Amygdala (tissue), 56 donors: ENCODE data around the gene PTGER2.

Experiments
- DNase-seq, 56 donors: peaks; one replicate each; lab custom pipeline; 2025; lab: John Stamatoyannopoulos, UW

Gene PTGER2

GRCh38 chr14:52333823-52334657 lies 19.9 kb downstream of the PTGER2 start:
- DNase-seq, result no peak

- DNase-seq, result no peak
Observed at GRCh38 chr14:52336241-52336640, 22.1 kb downstream of the PTGER2 start.

GRCh38 chr14:52338051-52338681 lies 24.1 kb downstream of the PTGER2 start:
- no peak for DNase-seq

GRCh38 chr14:52339262-52339661 lies 25.1 kb downstream of the PTGER2 start:
- no peak for DNase-seq

GRCh38 chr14:52342849-52343596 lies 28.9 kb downstream of the PTGER2 start:
- DNase-seq, result no peak

GRCh38 chr14:52346778-52347177 lies 32.7 kb downstream of the PTGER2 start:
- DNase-seq, result no peak

GRCh38 chr14:52348279-52348678 lies 34.2 kb downstream of the PTGER2 start:
- no peak for DNase-seq

- DNase-seq, result no peak
Observed at GRCh38 chr14:52348776-52349175, 34.7 kb downstream of the PTGER2 start.

- no peak for DNase-seq
Observed at GRCh38 chr14:52349731-52350130, 35.6 kb downstream of the PTGER2 start.

GRCh38 chr14:52350445-52350844 lies 36.3 kb downstream of the PTGER2 start:
- DNase-seq, result no peak

- DNase-seq, result no peak
Observed at GRCh38 chr14:52351233-52352060, 37.3 kb downstream of the PTGER2 start.

- DNase-seq, result no peak
Observed at GRCh38 chr14:52352061-52352491, 38.0 kb downstream of the PTGER2 start.

- no peak for DNase-seq
Observed at GRCh38 chr14:52352569-52352968, 38.5 kb downstream of the PTGER2 start.

- no peak for DNase-seq
Observed at GRCh38 chr14:52354242-52354641, 40.1 kb downstream of the PTGER2 start.

- no peak for DNase-seq
Observed at GRCh38 chr14:52355016-52355431, 40.9 kb downstream of the PTGER2 start.

- no peak for DNase-seq
Observed at GRCh38 chr14:52355526-52355925, 41.4 kb downstream of the PTGER2 start.

- DNase-seq, result no peak
Observed at GRCh38 chr14:52356025-52356424, 41.9 kb downstream of the PTGER2 start.

- DNase-seq, result no peak
Observed at GRCh38 chr14:52360831-52361230, 46.7 kb downstream of the PTGER2 start.

- DNase-seq, result no peak
Observed at GRCh38 chr14:52363041-52363704, 49.1 kb downstream of the PTGER2 start.

GRCh38 chr14:52363961-52364360 lies 49.8 kb downstream of the PTGER2 start:
- no peak for DNase-seq
